SW 1271 (cell line): ENCODE data around the gene SPESP1.

Source experiments
- DNase-seq, 2 experiments: peaks; one replicate each; lab custom pipeline; 2025; lab: John Stamatoyannopoulos, UW

The SPESP1 gene

GRCh38 chr15:68991723-68992122 is 61.4 kb downstream of the SPESP1 start:
- DNase-seq: no peak

- DNase-seq: no peak
Measured at GRCh38 chr15:68992696-68993095, 62.4 kb downstream of the SPESP1 start.

DNA sequence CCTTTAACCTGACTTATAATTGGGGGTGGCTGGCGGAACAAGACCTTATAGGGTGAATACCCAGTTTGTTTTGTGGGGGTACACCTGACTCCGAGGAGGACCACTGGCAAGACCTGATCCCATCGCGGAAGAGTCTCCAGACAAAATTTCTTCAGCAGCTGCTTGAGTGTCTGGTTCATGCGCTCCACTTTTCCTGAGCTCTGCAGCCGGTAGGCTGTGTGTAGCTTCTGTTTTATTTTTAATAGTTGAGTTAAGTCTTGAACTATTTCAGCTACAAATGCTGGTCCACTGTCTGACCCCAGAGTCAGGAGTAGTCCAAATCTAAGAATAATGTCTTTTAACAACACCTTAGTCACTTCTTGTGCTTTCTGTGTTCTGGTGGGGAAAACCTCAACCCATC is 63.0 kb downstream of the SPESP1 start:
- no peak for DNase-seq

GRCh38 chr15:68994149-68994548 is 63.8 kb downstream of the SPESP1 start:
- no peak for DNase-seq

- no peak for DNase-seq
Measured at GRCh38 chr15:68994981-68995761, 64.8 kb downstream of the SPESP1 start.
